Coronary artery (tissue), 2 donors: ENCODE results near the gene PTPRN.
"Not testable (repeated sequence)": the region's sequence is repeated elsewhere in the genome, so short reads cannot be mapped to it uniquely, and the experiment has no call there.

Experiments used
- DNase-seq: peaks from one replicate; pipeline ENCODE4 v3.0.0-alpha.2; 2017; ENCODE audit warnings: low spot score
- H3K27ac ChIP-seq, 2 donors: fragments of 200-600 bp; sonication (generic); one replicate each; pipeline ENCODE4 v1.5.1; 2016 to 2019
- H3K4me3 ChIP-seq: fragments of 200-600 bp; sonication (generic); 2 replicates; pipeline ENCODE4 v1.5.1; 2016; ENCODE audit warnings: mild to moderate bottlenecking, moderate library complexity
- TF ChIP-seq, protein P1 (sequence below): fragments of 200-600 bp; sonication (generic); IDR thresholded peaks from one replicate; pipeline ENCODE4 v1.5.1; 2019; ENCODE audit warnings: antibody characterized with exemption

Gene PTPRN

DNA sequence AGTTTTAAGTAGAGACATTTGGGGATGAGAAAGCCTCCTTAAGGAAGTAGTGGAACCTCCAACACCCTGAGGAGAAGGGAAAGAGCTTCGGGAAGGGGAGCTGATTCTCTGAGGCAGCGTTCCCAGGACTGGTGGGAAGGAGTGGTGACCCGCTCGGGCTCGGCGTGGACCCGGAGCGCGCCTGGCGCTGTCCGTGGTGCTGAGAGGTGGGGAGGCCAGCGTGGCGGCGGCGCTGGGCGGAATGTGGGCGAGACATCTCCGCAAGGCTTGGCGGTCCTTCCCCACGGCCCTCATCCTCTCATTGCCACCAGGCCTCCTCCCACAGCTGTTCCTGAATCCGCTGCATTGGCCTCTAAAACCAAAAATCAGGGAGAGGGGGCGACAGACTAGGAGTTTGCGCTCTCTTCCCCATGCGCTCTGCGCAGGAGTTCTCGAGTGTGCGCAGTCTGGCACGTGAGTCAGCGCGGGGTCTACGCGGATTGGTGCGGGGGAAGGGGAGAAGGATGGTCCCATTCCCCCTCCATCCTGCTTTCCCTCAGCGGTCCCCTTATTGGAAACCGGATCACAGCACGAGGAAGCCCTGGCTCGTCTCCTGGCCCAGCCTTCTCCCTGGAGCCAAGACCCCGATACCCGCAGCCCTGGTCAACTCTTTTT is 22.5 kb upstream of the PTPRN start:
- DNase-seq: no peak
- TF ChIP-seq, protein P1, sequence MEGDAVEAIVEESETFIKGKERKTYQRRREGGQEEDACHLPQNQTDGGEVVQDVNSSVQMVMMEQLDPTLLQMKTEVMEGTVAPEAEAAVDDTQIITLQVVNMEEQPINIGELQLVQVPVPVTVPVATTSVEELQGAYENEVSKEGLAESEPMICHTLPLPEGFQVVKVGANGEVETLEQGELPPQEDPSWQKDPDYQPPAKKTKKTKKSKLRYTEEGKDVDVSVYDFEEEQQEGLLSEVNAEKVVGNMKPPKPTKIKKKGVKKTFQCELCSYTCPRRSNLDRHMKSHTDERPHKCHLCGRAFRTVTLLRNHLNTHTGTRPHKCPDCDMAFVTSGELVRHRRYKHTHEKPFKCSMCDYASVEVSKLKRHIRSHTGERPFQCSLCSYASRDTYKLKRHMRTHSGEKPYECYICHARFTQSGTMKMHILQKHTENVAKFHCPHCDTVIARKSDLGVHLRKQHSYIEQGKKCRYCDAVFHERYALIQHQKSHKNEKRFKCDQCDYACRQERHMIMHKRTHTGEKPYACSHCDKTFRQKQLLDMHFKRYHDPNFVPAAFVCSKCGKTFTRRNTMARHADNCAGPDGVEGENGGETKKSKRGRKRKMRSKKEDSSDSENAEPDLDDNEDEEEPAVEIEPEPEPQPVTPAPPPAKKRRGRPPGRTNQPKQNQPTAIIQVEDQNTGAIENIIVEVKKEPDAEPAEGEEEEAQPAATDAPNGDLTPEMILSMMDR: no peak
- no peak overlapping the region for H3K27ac ChIP-seq
- H3K4me3 ChIP-seq: no peak overlapping the region

DNA sequence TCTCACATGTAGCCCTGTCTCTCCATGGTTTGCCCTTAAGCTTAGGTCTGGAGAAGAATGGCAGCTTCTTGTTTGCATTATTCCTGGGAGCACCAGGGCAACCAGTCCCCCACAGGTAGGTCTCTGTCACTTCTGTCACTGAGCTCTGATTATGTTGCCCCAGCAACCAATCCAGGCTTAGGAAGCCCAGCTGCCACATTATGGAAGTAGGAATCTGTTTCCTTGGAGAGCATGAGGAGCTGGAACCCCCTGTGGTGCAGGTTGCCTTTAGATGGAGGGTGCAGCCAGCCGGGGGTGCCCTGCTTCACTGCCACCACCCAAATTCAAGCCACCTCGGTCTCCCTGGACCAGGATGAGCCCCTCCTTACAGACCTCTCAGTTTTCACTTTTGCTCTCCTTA is 18.5 kb upstream of the PTPRN start:
- Histone ChIP-seq H3K4me3 (no peak overlapping the region), H3K27ac (no peak overlapping the region)
- DNase-seq: no peak
- TF ChIP-seq, protein P1: no peak

DNA sequence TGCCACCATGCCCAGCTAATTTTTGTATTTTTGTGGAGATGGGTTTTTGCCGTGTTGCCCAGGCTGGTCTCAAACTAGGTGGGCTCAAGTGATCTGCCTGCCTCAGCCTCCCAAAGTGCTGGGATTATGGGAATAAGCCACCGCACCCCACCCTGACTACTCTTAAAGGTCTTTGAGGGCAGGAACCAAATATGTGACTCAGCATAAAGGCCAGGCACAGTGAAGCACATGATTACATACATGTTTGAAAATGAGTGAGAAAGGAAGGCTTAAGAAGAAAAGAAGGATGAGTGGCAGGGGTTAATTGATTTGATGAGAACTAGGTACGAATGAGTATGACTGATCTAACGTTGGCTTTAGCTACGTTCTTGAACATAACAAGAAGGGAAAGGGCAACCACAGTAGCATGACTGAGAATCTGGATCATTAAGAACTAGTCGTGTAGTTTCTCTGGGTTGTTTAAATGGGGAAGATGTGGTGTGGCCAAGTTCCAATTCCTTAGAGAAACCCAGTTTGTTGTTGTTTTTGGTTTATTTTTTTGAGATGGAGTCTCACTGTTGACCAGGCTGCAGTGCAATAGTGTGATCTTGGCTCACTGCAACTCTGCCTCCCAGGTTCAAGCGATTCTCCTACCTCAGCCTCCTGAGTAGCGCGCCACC is 16.6 kb upstream of the PTPRN start:
- DNase-seq: no peak

DNA sequence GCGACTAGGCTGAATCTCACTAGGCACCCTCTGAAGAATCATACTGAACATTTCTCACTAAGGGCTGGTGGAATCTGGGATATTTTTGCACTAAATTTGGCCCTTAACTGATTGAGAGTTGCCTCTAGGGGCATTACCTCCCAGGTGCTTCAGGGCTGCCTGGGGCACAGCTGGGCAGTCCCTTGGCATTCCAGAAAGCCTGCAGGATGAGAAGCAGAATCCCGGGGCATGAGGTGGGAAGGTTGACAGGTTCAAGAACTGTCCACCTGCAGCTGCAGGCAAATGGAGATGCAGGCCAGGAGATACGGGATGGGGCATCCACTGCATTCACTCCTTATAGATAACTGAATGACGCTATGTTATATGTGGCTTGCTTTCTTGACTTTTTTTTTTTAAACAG is 15.9 kb upstream of the PTPRN start:
- no peak overlapping the region for H3K27ac ChIP-seq
- DNase-seq: no peak
- no peak overlapping the region for H3K4me3 ChIP-seq
- TF ChIP-seq, protein P1: no peak

More for the DNA sequence above, 16.6 kb upstream of the PTPRN start:
- Histone ChIP-seq H3K27ac (no peak overlapping the region), H3K4me3 (no peak overlapping the region)
- TF ChIP-seq, protein P1: no peak

DNA sequence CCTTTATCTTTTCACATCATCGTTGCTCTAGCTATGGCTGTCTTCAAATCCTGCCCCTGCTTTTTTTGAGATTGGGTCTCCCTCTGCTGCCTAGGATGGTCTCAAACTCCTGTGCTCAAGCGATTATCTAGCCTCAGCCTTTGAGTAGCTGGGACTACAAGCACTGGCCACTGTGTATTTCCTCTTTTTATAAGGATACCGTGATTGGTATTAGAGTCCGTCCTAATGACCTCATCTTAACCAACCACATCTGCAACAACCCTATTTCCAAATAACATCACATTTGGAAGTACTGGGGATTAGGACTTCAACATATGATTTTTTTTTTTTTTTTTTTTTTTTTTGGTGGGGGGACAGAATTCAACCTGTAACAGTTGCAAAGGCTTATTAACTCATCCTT is 14.2 kb upstream of the PTPRN start:
- Histone ChIP-seq H3K4me3 (no peak overlapping the region), H3K27ac (no peak overlapping the region)
- TF ChIP-seq, protein P1: no peak
- no peak for DNase-seq

DNA sequence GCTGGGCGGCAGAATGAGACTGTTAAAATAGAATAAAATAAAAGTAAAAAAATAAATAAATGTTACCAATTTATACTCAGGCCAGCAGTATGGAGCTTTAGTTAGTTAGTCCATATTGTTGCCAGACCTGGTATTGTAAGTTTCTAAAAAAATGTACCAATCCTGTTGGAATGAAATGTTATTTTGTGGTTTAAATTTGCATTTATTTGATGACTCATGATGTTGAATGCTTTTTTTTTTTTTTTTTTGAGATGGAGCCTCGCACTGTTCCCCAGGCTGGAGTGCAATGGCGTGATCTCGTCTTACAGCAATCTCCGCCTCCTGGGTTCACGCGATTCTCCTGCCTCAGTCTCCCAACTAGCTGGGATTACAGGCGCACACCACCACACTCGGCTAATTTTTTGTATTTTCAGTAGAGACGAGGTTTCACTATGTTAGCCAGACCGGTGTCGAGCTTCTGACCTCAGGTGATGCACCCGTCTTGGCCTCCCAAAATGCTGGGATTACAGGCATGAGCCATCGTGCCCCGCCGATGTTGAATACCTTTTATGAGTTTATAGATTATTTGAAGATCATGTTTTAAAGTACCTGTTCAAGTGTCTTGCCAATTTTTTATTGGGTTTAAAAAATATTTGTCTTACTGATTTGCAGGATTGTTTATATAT is 5.7 kb upstream of the PTPRN start:
- DNase-seq: no peak
- no peak overlapping the region for H3K4me3 ChIP-seq
- no peak overlapping the region for H3K27ac ChIP-seq
- TF ChIP-seq, protein P1: no peak

DNA sequence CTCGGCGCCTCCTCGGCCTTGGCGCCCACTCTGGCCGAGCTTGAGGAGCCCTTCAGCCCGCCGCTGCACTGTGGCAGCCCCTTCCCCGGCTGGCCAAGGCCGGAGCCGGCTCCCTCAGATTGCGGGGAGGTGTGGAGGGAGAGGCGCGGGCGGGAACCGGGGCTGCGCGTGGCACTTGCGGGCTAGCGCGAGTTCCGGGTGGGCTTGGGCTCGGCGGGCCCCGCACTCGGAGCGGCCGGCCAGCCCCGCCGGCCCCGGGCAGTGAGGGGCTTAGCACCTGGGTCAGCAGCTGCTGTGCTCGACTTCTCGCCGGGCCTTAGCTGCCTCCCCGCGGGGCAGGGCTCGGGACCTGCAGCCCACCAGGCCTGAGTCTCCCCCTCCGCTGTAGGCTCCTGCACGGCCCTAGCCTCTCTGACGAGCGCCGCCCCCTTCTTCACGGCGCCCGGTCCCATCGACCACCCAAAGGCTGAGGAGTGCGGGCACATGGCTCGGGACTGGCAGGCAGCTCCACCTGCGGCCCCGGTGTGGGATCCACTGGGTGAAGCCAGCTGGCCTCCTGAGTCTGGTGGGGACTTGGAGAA is 3.6 kb upstream of the PTPRN start:
- not testable (repeated sequence) for H3K27ac ChIP-seq, H3K4me3 ChIP-seq, DNase-seq
